Left renal pelvis (tissue), 4 donors: ENCODE data around the gene LAMC2. TPM values are rescaled to one million over a fixed set of nuclear protein-coding genes. Genes with fewer than 3 reads are reported as not detected.
A peak's percentile ranks its signal among the peaks of the same experiment; 100 is the strongest.

Experiments used
- DNase-seq, 4 donors: peaks; one replicate each; pipeline ENCODE4 v3.0.0-alpha.2; 2013; ENCODE audit warnings: low read depth in 4 of 4, low spot score in 3 of 4
- polyA plus RNA-seq, 4 donors: library from polyadenylated mRNA; unstranded; fragments of 120-200 nt; gene quantifications; one replicate each; pipeline ENCODE4 v1.2.1, GENCODE V29; 2013; ENCODE audit not compliant: insufficient read length in 4 of 4

LAMC2 gene
- polyA plus RNA-seq, 4 donors = 1.9 to 6.7 (median 5.2) TPM

DNA sequence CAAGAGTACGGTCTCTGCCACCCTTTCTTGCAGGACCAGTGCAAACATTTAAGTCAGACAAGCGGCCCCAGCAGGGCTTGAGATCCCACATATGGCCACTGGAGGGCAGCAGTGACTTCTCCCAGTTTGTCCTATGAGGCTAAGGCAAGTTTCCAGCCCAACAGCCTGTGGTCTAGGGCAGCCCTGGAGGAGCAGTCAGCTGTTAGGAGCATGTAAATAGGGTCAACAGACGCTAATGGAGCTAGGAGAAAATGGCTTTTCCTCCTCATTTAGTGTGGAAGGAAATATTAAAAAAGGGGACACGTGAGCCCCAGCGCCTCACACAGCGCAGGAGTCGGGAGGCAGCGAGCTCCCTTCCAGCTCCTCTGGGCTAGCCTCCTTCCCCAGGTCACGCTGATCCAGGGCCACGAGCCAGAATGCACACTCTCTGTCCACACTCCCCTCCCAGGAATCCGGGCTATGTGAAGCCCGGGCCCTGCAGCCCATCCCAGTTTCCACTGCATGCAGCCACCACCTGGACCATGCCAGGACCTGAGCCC, 95.6 kb downstream of the LAMC2 start:
- DNase-seq = peak; percentile 79 to 89 (median 83)

DNA sequence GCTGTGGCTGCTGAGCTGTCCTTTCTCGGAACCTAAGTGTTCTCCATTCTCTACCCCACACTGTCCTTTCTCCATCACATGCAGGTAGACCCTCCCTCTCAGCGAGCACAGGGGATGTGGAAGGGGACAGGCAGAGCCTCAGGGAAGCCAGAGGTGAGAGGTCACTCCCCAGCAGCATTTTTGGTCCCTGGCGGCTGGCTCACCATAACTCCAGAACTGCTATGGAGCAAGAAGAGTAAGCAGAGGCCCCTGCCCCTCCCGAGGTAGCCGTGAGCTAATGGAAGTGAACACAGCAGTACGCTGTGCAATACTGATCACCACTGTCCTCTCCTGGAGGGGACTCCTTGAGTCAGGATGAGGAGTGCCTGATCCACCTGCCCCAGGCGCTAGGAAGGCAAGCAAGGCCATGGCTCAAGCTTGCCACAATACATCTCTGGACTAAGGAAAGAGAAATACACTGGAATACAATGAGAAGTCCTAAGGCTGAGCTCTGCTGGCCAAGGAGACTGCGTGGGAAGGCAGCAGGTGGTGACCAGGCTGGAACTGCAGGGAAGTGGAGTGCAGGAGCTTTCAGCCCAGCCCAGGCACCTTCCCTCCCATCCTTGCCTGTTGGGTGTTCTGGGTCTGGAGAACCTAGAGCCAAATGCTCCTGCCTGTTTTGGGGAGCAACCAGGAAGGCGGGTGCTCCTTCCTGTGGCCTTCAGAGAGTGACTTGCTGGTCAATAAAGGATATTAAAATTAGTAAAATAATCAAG, 96.2 kb downstream of the LAMC2 start:
- DNase-seq = no peak

DNA sequence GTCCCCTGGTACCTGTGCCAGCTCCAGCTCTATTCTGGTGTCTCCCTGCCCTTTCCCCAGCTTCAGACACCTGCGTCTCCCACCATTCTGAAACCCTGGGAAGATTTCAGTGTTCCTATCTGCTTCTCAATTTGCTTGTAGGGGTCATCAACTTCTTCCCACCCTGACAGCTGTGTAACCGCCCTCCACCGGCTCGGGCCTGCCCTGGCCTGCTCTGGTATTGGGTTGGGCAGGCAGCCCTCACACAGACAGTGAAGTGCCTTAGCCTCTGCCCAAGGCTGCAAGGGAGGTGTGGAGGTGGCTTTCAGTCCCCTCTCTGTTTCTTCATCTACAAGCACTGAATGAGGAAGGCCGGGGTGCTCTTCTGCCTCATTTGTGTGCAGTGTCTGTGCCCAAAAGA, 97.2 kb downstream of the LAMC2 start:
- DNase-seq = no peak

DNA sequence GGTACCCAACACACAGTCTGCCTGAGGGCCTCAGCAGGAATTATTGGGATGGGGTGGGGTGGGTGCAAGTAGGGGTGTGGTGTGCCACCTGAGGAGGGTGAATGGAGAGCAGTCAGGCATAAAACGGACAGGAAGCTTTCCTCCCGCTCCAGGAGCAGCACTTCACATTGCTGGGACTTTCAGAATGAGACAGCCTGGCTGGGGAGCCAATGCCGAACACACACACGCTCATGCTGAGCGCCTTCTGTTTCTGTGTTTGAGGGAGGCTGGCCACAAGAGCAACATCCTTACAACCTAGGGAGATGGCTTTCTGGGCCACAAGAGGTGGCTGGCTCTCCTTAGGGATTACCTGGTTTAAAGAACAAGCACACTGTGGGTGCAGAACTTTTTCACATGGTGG, 98.0 kb downstream of the LAMC2 start:
- DNase-seq = no peak

DNA sequence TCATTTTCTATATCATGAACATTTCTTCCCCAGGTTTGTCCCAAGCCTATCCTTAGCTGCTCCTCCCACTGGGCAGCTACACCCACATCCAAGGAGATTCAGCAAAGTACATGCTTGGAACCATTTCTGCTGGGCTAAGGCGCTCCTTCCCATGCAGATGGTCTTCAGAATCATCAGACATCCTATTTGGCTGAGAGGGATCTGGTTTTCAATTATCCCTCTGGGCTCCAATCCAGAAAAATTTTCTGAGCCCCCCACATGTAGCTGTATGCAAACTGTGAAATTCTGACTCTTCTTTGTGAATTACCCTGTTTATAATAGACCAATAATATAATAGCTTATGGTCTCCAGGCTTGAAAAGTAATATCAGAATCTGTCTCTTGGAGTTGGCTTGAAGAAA, 99.2 kb downstream of the LAMC2 start:
- no peak for DNase-seq

DNA sequence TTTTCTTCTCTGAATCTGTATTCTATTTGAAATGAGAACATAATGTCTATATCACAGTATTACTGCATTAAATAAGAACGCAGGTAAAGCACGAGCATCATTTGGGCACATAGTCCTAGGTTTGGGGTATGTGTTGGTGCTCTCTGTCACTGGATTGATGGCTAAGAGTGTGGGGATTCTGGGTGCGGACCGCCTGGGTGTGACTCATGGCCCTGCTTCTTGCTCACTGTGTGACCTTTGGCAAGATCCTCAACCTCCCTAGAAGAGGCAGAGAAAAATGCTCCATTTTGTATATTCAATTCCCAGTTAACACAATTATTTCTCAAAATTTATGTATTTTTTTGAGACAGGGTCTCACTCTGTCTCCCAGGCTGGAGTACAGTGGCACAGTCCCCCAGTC, 99.7 kb downstream of the LAMC2 start:
- no peak for DNase-seq

DNA sequence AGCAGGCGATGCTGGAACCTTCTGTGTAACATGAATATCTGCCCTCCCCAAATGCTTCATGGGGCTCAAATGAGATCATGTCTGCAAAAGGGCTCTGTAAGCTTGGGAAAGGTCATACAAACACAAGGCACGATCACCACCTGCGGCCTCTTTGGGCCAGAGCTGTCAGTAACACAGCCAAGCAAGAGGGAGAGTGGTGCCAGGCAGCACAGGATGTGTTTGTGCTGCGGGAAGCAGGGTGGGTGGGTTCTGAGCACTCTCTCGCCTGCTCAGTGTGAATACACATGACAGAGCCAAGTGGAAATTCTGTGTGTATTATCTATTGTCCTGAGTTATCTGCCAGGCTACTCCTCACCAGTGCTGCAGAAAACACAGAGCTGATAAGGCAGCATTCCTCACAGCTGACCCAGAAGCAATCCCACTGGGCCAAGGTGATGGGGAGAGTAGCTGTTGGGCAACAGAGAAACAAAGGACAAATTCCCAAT, 101.2 kb downstream of the LAMC2 start:
- DNase-seq = no peak

DNA sequence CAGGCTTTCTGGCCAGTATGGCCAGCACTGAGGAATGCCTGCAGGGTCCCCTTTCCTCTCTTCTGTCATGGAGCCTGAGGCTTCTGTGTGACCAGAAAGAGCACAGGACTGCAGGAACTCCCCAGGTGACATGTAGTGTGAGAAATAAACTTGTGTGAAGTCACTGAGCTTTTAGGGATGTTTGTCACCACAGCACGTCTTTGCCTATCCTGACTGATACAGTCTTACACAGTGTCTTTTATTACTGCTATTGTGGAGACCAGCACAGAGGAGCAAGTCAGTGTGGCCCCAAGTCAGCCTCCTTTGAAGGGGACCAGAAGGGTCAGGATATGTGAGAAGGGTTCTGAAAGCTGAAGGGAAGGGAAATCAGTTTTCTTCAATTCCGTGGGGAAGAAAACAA, 102.5 kb downstream of the LAMC2 start:
- no peak for DNase-seq

DNA sequence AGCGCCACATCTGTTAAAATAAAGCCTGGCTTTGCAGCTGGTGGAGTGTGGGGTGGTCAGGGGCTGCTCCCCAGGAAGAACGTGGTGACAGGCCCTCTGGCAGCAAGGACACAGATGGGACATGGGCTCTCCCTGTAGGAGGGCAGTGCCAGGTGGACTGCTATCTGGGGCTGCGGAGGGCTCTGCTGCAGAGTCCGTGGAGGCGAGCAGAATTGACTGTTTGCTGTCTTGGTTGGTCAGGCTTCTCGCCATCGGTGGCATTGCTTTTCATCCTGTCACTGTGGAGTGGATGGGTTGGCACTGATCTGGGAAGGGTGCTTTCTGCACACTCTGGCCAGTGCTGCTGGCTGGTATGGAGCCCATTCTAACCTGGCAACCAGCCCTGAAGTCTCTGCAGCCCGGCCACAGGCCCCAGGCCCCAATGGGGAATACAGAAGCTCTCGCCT, 103.0 kb downstream of the LAMC2 start:
- no peak for DNase-seq

DNA sequence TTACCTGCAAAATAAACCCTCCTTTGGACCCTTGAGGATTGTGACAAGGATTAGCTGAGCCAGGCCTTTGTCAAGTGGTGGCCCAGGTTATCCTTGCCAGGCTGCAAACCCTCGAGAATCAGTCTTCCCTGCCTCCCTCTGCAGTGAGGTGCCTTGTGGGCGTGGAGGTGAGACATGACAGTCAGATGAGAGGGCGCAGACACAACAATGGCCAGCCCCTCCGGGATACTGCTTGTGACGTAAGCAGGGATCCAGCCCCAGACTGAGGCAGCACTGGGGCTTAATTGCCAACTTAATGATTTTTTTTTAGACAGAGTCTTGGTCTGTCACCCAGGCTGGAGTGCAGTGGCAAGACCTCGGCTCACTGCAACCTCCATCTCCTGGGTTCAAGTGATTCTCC, 104.6 kb downstream of the LAMC2 start:
- no peak for DNase-seq

DNA sequence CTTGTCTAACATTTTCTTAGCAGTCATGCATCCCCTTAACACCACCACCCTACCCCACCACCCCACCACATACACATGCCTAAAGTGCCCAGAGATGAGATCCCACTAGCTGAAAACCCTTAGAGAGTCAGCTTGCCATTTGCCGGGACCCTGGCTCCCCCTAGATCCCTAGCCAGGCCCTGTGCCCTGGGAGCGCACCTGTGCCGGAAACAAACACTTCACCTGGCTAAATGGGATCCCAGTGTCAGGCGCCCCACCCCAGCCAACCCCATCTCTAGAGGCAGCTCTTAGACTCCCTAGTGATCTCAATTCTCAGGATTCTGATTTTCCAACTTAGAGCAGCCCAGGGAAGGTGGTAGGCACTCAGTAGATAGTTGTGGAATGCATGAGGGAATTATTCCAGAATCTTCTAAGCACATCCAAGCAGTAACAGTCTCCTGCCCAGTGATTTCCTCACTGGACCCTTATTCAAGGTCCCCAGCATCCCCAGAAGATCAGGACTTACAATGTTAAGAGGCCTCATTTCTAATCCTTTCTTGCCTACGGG, 105.2 kb downstream of the LAMC2 start:
- no peak for DNase-seq

DNA sequence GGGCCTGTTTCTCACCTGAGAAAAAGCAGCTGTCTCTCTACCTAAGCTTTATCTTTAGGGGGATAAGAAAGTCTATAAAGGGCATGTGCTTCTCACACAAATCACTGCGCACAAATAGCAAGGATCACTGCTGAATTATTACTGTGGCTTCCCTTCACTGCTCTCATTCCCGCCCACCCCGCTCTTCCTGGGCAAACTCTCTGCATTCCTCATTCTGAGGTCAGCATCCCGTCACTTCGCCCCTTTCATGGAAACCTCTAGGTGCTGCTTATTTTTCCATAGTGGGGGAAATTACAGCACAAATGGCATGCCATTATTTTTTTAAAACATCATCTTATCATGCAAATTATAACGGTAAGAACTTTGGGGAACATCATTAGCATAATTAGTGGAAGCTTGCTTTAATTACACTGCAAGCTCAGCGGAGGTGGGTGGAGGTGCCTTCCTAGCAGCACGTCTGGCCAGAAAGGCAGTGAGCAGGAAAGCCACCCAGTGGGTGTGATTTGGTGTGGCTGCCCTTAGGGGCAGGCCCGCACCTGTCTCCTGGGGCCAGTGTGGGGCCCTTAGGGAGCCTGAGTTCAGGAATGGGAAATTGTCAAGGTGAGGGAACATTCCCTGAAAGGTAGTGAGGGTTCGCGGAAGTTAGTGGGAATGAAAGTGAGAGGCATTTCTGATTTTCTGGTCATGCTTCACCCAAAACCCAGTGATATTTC, 105.9 kb downstream of the LAMC2 start:
- DNase-seq = no peak

DNA sequence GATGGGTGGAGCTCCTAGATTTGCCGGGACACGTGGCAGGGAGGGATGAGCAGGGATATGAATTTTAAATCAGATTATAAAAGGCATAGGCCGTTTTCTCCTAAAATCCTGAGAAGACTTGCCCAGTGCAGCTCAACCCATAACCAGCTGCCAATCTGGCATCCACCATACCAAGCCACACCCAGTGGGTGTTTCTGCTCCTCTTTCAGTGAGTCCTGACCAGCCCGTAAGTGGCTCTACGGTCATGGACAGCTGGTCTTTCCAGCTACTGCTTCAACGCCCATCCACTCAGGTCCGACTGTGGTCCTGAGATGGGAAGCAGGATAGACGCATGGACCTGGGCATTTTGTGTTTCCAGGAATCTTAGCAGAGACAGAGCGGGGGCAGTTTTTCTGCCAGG, 107.2 kb downstream of the LAMC2 start:
- no peak for DNase-seq

DNA sequence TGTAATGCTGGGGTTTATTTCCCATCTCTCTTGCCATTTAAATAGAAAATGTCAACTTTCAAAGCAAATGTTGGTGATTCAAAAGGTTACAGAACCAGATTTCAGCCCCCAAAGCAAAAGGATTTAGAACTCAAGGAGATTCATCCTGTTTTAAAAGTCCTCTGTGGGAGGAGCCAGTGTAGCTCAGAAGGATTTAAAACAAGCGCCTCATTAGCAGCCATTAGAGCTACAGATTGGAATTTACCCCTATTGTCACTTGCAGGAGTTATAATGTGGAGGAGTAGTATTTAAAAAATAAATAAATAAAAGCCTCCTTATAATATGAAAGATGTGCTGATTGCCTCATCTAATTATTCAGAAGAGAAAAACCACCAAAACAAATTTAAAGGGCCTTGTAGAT, 107.8 kb downstream of the LAMC2 start:
- no peak for DNase-seq

Other genes with a start within 250 kb of the LAMC2 start
- gene SHCBP1L, start 233.1 kb upstream of the LAMC2 start, polyA plus RNA-seq = under 1 TPM; 0.32 to 0.72 (median 0.39) TPM
- 100 to 1,000 TPM; 218 to 345 (median 270) TPM for gene LAMC1, start 162.8 kb upstream of the LAMC2 start, polyA plus RNA-seq
- 10 to 100 TPM in 1 of 4 donors, 1 to 10 TPM in 3; 3.0 to 12.9 (median 4.8) TPM for gene NMNAT2, start 232.1 kb downstream of the LAMC2 start, polyA plus RNA-seq